Liver (tissue), 9 donors: ENCODE results near the gene RAB31. TPM values are rescaled to one million over a fixed set of nuclear protein-coding genes. Genes with fewer than 3 reads are reported as not detected.

Source experiments
- DNase-seq: peaks from one replicate; pipeline ENCODE4 v3.0.0-alpha.2; 2017; ENCODE audit warnings: low spot score
- H3K27ac ChIP-seq, 2 donors: one replicate each; pipeline ENCODE4 v1.7.0; 2013; ENCODE audit warnings: inconsistent platforms in 2 of 2, low read length in 2 of 2, control low read depth in 1 of 2, low read depth in 1 of 2, mild to moderate bottlenecking in 1 of 2
- H3K27me3 ChIP-seq, 4 donors: one replicate each; pipeline versions ENCODE4 v1.6.1 to v1.7.0; 2013; ENCODE audit warnings: low read length in 3 of 4, inconsistent platforms in 1 of 4, mild to moderate bottlenecking in 1 of 4, moderate library complexity in 1 of 4; ENCODE audit not compliant: control insufficient read depth in 4 of 4, insufficient read depth in 4 of 4
- H3K36me3 ChIP-seq, 4 donors: one replicate each; pipeline versions ENCODE4 v1.6.1 to v1.7.0; 2013; ENCODE audit warnings: low read length in 3 of 4, mild to moderate bottlenecking in 3 of 4, low read depth in 1 of 4, moderate library complexity in 1 of 4; ENCODE audit not compliant: control insufficient read depth in 4 of 4, insufficient read depth in 3 of 4
- H3K4me1 ChIP-seq, 4 donors: one replicate each; pipeline versions ENCODE4 v1.6.1 to v1.7.0; 2013; ENCODE audit warnings: low read length in 3 of 4, mild to moderate bottlenecking in 3 of 4, moderate library complexity in 1 of 4; ENCODE audit not compliant: control insufficient read depth in 4 of 4, insufficient read depth in 4 of 4
- H3K4me3 ChIP-seq, 3 donors: one replicate each; pipeline versions ENCODE4 v1.6.1 to v1.7.0; 2013; ENCODE audit warnings: low read length in 3 of 3, control low read depth in 1 of 3, low read depth in 1 of 3, mild to moderate bottlenecking in 1 of 3
- H3K9ac ChIP-seq, 2 donors: one replicate each; pipeline ENCODE4 v1.7.0; 2013; ENCODE audit warnings: low read length in 2 of 2, mild to moderate bottlenecking in 2 of 2, moderate library complexity in 2 of 2, control low read depth in 1 of 2, low read depth in 1 of 2
- H3K9me3 ChIP-seq, 4 donors: one replicate each; pipeline versions ENCODE4 v1.6.1 to v1.7.0; 2013; ENCODE audit warnings: low read length in 3 of 4; ENCODE audit not compliant: control insufficient read depth in 4 of 4
- ATF3 ChIP-seq: IDR thresholded peaks from 2 replicates; pipeline ENCODE4 v1.6.1; 2016; ENCODE audit warnings: antibody characterized with exemption
- EGR1 ChIP-seq, 2 donors: IDR thresholded peaks; 2 replicates each; pipeline ENCODE4 v1.6.1; 2016 to 2018; ENCODE audit warnings: antibody characterized with exemption in 2 of 2, low read depth in 2 of 2
- FOXA1 ChIP-seq: IDR thresholded peaks from 2 replicates; pipeline ENCODE4 v1.6.1; 2016; ENCODE audit warnings: antibody characterized with exemption
- FOXA2 ChIP-seq: IDR thresholded peaks from 2 replicates; pipeline ENCODE4 v1.6.1; 2016; ENCODE audit warnings: antibody characterized with exemption
- GABPA ChIP-seq, 2 donors: IDR thresholded peaks in 1 of 2; conservative IDR thresholded peaks in 1 of 2; 2 replicates each; pipeline ENCODE4 v1.6.1; 2016; ENCODE audit warnings: antibody characterized with exemption in 2 of 2, mild to moderate bottlenecking in 1 of 2, moderate library complexity in 1 of 2
- HNF4A ChIP-seq, 2 donors: conservative IDR thresholded peaks; 2 replicates each; pipeline ENCODE4 v1.6.1; 2016; ENCODE audit warnings: antibody characterized with exemption in 2 of 2, mild to moderate bottlenecking in 2 of 2
- HNF4G ChIP-seq: IDR thresholded peaks from 2 replicates; pipeline ENCODE4 v1.6.1; 2016; ENCODE audit warnings: antibody characterized with exemption
- JUND ChIP-seq, 2 donors: IDR thresholded peaks; 2 replicates each; pipeline ENCODE4 v1.6.1; 2016; ENCODE audit warnings: antibody characterized with exemption in 2 of 2
- MAX ChIP-seq: IDR thresholded peaks from 2 replicates; pipeline ENCODE4 v1.6.1; 2016; ENCODE audit warnings: antibody characterized with exemption
- NR2F2 ChIP-seq: IDR thresholded peaks from 2 replicates; pipeline ENCODE4 v1.6.1; 2016; ENCODE audit warnings: antibody characterized with exemption
- RAD21 ChIP-seq, 2 donors: IDR thresholded peaks; 2 replicates each; pipeline ENCODE4 v1.6.1; 2016; ENCODE audit warnings: antibody characterized with exemption in 2 of 2, mild to moderate bottlenecking in 2 of 2
- REST ChIP-seq: IDR thresholded peaks from 2 replicates; pipeline ENCODE4 v1.6.1; 2016; ENCODE audit warnings: antibody characterized with exemption, mild to moderate bottlenecking
- RXRA ChIP-seq, 2 donors: IDR thresholded peaks; 2 replicates each; pipeline ENCODE4 v1.6.1; 2017 to 2018; ENCODE audit warnings: antibody characterized with exemption in 2 of 2, mild to moderate bottlenecking in 1 of 2
- SP1 ChIP-seq: IDR thresholded peaks from 2 replicates; pipeline ENCODE4 v1.6.1; 2018; ENCODE audit warnings: antibody characterized with exemption, mild to moderate bottlenecking
- TAF1 ChIP-seq: conservative IDR thresholded peaks from 2 replicates; pipeline ENCODE4 v1.6.1; 2016; ENCODE audit warnings: antibody characterized with exemption, mild to moderate bottlenecking
- YY1 ChIP-seq: IDR thresholded peaks from 2 replicates; pipeline ENCODE4 v1.6.1; 2016; ENCODE audit warnings: antibody characterized with exemption, mild to moderate bottlenecking
- WGBS: extraction: QIAGEN DNeasy Blood & Tissue Kit; methylation state at CpG from one replicate; pipeline ENCODE4 v1.1.7; 2013; 5-methylcytosine and 5-hydroxymethylcytosine counted together
- polyA plus RNA-seq, 2 donors: library from polyadenylated mRNA; stranded (reverse) in 1 of 2; unstranded in 1 of 2; fragments of 200-250 nt in 1 of 2; fragments of >200 nt in 1 of 2; fragmentation: Nextera tagmentation in 1 of 2; extraction: Ambion mirVana in 1 of 2; gene quantifications; one replicate each; pipeline versions ENCODE4 v1.2.1 to v1.2.3, GENCODE V29; 2013 to 2015
- total RNA-seq, 2 donors: library from RNA; depleted of rRNA; stranded (reverse); fragments of >200 nt; gene quantifications; one replicate each; pipeline ENCODE4 v1.2.3, GENCODE V29; 2014
- TF ChIP-seq, protein P1 (sequence below): IDR thresholded peaks from 2 replicates; pipeline ENCODE4 v1.6.1; 2016; ENCODE audit warnings: antibody characterized with exemption
- TF ChIP-seq, protein P2 (sequence below): fragments of 150-350 bp; IDR thresholded peaks from 2 replicates; pipeline ENCODE4 v1.5.1; 2017; ENCODE audit warnings: improper control_type of control experiment, low read depth, low read length; ENCODE audit not compliant: missing input control
- donor health status: healthy.
- donor health status: healthy.
- donor health status: healthy.
- donor health status: healthy.
- donor health status: healthy.

RAB31 gene
- total and polyA plus RNA-seq, 4 donors = 3.6 to 12.8 (median 9.7) TPM

- Histone ChIP-seq H3K36me3 (no peaks in the 10 kb centered on the region), H3K9ac (no peak overlapping the region), H3K27me3 (no peaks in the 10 kb centered on the region), H3K4me1 (no peaks in the 10 kb centered on the region), H3K9me3 (no peaks in the 10 kb centered on the region), H3K27ac (no peak overlapping the region), H3K4me3 (no peak overlapping the region)
- no peak for DNase-seq
- TF ChIP-seq FOXA2 (no peak), NR2F2 (no peak), YY1 (no peak), EGR1 (IDR thresholded peaks at IDR 0.05; ENCODE audit: low read depth in 2 of 2) (no peak), FOXA1 (no peak), SP1 (no peak), HNF4G (no peak), RAD21 (IDR thresholded peaks at IDR 0.05) (no peak), HNF4A (conservative IDR thresholded peaks at IDR 0.05) (no peak), REST (no peak), RXRA (IDR thresholded peaks at IDR 0.05) (no peak), GABPA (IDR thresholded peaks at IDR 0.05 in 1 of 2, conservative IDR thresholded peaks at IDR 0.05 in 1 of 2) (no peak), TAF1 (no peak), JUND (IDR thresholded peaks at IDR 0.05) (no peak)
- TF ChIP-seq, protein P1, sequence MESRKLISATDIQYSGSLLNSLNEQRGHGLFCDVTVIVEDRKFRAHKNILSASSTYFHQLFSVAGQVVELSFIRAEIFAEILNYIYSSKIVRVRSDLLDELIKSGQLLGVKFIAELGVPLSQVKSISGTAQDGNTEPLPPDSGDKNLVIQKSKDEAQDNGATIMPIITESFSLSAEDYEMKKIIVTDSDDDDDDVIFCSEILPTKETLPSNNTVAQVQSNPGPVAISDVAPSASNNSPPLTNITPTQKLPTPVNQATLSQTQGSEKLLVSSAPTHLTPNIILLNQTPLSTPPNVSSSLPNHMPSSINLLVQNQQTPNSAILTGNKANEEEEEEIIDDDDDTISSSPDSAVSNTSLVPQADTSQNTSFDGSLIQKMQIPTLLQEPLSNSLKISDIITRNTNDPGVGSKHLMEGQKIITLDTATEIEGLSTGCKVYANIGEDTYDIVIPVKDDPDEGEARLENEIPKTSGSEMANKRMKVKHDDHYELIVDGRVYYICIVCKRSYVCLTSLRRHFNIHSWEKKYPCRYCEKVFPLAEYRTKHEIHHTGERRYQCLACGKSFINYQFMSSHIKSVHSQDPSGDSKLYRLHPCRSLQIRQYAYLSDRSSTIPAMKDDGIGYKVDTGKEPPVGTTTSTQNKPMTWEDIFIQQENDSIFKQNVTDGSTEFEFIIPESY = no peak
- TF ChIP-seq, protein P2, sequence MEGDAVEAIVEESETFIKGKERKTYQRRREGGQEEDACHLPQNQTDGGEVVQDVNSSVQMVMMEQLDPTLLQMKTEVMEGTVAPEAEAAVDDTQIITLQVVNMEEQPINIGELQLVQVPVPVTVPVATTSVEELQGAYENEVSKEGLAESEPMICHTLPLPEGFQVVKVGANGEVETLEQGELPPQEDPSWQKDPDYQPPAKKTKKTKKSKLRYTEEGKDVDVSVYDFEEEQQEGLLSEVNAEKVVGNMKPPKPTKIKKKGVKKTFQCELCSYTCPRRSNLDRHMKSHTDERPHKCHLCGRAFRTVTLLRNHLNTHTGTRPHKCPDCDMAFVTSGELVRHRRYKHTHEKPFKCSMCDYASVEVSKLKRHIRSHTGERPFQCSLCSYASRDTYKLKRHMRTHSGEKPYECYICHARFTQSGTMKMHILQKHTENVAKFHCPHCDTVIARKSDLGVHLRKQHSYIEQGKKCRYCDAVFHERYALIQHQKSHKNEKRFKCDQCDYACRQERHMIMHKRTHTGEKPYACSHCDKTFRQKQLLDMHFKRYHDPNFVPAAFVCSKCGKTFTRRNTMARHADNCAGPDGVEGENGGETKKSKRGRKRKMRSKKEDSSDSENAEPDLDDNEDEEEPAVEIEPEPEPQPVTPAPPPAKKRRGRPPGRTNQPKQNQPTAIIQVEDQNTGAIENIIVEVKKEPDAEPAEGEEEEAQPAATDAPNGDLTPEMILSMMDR = no peak
- 93% methylated on average over 7 of the region's 7 CpGs for WGBS
These were observed 45.7 kb downstream of the RAB31 start for GRCh38 chr18:9753846-9754245.

- H3K4me1 ChIP-seq = no peaks in the 10 kb centered on the region
- no peaks in the 10 kb centered on the region for H3K36me3 ChIP-seq
- no peak for DNase-seq
- no peak overlapping the region for H3K4me3 ChIP-seq
- H3K9ac ChIP-seq = no peak overlapping the region
- no peak overlapping the region for H3K27ac ChIP-seq
- 41% methylated on average over 3 of the region's 3 CpGs for WGBS
- H3K27me3 ChIP-seq = no peaks in the 10 kb centered on the region
- H3K9me3 ChIP-seq = no peaks in the 10 kb centered on the region
- TF ChIP-seq SP1 = no peak
- no peak for TF ChIP-seq RAD21 (IDR thresholded peaks at IDR 0.05)
- TF ChIP-seq RXRA (IDR thresholded peaks at IDR 0.05) = no peak
- TF ChIP-seq EGR1 (IDR thresholded peaks at IDR 0.05; ENCODE audit: low read depth in 2 of 2) = no peak
- TF ChIP-seq REST = no peak
- TF ChIP-seq JUND (IDR thresholded peaks at IDR 0.05) = no peak
- TF ChIP-seq YY1 = no peak
- TF ChIP-seq GABPA (IDR thresholded peaks at IDR 0.05 in 1 of 2, conservative IDR thresholded peaks at IDR 0.05 in 1 of 2) = no peak
- TF ChIP-seq MAX = no peak
- no peak for TF ChIP-seq FOXA2
- TF ChIP-seq, protein P2 = no peak
- TF ChIP-seq ATF3 = no peak
- no peak for TF ChIP-seq NR2F2
These were observed 47.0 kb downstream of the RAB31 start for GRCh38 chr18:9755110-9755509.
